Amygdala (tissue), 56 donors: Measurements from ENCODE around the gene ITGB8.
"Not testable (repeated sequence)": the region's sequence is repeated elsewhere in the genome, so short reads cannot be mapped to it uniquely, and the experiment has no call there.

Source experiments
- DNase-seq, 56 donors: peaks; one replicate each; lab custom pipeline; 2025; lab: John Stamatoyannopoulos, UW

The ITGB8 gene

DNA sequence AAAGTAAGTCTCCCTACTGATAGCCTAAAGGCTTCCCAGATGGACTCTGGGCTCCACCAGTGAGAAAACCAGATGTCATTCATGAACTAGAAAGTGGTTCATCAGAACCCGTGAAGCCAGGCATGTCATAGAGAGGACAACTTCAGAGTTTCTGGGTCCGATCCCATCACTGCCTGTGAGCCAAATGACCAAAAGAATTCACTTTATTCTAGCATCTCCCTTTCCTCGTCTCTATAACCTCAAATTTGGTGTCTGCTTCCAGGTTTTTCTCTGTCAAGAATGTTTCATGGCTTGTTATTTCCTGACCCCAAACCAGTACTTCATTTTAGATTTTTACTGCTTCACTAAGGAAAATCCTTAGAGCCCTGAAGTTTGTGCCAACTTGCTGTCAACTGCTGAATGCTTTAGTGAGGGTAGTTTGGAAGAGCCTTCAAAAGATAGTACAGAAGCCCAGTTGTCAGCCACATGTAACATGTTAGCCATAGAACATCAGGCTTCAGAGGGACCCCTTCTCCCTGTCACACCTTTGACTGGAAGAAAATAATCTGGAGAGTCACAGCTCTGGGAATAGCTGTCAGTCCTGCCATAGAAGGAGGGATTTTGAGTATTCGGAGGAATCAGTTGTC, 34.0 kb downstream of the ITGB8 start:
- no peak for DNase-seq

DNA sequence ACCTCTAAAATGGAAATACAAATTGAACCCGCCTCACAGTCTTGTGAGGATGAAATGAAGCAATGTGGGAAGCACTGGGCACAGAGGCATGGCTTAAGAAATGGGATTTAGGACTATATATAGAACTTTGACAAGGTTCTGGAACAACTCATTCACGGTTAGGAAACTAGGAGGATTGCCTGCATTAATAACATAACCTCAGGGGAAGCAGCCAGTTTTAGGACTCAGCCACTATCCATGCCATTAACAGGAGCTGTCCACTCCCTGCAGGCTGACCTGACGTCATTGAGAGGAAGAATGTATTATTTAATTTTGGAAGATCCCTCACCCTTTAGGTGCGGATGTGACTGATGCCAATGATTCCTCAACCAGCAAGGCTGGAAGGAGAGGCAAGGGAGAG, 34.8 kb downstream of the ITGB8 start:
- no peak for DNase-seq

DNA sequence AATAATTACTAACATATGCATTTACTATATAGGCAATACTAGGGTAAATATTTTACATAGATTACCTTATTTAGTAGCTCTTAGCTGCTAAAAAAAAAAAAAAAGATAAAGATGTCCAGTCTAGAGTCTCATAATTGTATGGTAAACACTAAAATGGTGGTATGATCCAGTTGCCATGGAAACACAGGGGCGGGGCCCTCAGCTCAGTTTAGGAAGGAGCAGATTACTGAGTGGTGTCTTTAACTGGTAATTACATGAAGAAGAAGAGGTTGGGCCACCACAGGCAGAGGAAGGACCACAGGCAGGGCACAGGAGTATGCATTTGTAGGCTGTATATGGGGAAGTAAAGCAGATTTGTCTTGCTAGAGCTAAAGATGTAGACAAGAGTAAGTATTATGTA, 43.7 kb downstream of the ITGB8 start:
- DNase-seq, result no peak

DNA sequence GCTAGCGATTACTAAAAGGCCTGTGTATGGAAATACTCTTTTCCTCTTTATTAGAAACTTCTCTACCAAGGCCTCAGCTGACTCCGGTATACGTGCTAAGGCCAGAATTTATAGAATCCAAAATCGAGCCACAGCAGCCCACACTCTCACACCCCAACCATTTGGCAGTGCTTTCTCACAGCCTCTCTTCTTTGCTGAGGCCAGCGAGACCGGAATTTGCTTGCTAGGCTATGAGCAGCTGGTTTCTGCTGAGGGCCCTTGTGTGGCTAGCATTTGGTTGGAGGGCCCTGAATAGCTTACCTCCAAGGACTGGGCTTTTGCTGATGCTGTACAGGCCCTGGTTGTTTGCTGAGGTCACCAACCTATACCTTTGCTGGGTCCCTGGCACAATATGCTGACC, 46.1 kb downstream of the ITGB8 start:
- peak in 1 of 56 donors; percentile 3 for DNase-seq

DNA sequence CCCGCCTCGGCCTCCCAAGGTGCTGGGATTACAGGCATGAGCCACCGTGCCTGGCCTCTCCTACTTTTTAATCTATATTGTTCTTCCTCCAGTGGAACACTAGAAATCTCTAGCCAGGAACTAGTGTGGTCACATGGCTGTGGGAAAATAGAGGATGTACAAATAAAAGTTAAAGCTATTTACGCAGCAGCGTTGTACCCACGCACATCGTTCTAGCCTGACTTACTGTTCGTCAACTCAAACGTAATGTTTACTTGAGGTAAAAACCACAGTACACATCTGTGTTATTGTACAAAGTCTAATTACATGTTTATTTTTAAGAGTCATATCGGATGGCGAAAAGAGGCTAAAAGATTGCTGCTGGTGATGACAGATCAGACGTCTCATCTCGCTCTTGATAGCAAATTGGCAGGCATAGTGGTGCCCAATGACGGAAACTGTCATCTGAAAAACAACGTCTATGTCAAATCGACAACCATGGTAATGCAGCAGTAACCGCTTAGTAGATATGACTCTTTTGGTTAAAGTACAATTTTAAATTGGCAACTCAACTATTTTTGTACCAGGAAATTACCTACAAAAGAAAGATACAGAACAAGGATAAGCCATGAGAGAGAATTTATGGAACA, 50.8 kb downstream of the ITGB8 start:
- no peak for DNase-seq

DNA sequence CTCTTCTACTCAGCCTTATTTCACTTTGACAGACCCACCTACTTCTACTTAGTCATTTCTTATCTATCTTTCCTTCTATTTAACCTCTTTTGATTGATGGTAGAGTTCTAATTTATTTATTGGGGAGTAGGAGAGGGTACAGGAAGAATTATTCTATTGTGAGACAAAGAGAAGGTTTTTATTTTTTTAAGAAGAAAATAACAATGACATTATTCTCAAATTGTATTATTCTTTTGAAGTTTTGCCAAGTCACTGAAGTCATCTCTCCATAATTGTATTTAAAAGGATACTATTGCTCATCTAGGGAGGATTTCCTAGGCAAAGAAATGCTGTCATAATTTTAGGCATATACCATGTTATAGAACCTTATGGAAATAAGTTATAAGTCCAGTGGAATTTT, 52.7 kb downstream of the ITGB8 start:
- no peak for DNase-seq

DNA sequence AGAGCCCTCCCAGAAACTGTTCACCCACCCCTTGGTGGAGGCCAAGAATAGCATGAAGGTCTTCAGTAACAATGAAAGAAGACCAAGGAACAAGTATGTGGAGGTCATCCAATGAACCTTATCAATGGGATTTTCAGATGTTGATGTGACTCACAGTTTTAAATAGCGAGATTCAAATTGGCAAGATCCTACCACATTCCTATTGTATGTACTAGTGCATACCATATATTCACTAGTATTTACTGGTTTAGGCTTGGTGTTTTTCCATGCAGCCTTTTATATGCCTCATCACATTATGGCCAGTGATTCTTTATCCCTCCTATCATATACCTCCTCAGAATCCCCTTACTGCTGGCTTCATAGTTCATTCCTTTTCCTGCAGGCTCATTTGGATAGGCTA, 54.4 kb downstream of the ITGB8 start:
- DNase-seq, result no peak

DNA sequence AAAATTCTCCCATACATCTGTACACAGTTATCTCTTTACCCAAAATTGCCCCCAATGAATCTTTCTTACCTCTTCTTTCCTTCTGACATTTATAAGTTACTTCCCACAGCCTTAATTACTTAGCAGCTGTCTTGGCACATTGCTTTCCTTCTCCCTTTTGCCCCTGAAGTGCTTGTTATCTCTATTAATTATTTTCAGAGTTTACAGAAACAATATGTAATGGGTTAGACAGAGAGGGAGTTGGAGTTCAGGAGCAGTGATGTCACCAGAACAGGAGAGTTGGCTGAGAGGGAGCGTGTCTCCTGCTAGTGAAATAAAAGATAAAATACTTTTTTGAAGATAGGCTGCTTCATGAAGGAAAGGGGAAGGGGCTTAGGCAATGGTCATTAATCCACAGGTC, 57.4 kb downstream of the ITGB8 start:
- DNase-seq, result no peak

DNA sequence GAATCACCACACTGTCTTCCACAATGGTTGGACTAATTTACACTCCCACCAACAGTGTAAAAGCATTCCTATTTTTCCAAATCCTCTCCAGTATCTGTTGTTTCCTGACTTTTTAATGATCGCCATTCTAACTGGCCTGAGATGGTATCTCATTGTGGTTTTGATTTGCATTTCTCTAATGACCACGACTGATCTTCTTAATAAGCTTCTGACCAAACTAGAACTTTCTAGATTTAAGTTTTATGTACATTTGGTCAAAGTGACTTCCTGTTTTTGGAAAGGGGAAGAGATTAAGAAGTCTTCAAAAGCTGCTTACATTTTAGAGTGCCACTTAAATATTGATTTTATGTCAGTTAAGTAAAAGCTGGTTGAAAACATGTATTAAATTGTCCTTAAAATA, 58.5 kb downstream of the ITGB8 start:
- not testable (repeated sequence) for DNase-seq

DNA sequence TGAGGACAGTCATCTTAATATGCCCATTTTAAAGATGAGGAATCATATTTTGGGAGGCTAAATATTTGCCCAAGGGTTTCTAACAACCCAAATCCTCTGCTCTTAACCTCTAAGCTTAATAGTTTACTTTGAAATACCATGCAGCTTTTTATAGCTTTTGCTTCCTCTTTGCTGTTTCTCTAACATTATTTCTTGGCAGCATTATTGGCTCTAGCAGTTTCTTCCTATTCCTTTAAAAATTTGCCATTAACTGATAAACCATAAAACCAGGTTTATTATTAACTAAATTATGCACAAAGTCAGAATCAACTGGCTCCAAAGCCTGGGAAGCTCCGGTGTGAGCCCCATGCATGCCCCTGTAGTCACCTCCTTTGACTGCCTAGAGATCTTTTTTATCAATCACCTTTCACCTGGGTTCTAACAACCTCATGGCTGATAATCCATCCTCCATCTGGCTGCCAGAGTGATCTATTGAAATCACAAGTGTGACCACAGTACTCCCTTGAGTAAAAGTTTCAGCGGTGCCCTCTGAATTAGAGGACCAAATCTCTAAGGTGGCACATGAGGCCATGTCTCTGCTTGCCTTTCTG, 62.4 kb downstream of the ITGB8 start:
- DNase-seq, result no peak

DNA sequence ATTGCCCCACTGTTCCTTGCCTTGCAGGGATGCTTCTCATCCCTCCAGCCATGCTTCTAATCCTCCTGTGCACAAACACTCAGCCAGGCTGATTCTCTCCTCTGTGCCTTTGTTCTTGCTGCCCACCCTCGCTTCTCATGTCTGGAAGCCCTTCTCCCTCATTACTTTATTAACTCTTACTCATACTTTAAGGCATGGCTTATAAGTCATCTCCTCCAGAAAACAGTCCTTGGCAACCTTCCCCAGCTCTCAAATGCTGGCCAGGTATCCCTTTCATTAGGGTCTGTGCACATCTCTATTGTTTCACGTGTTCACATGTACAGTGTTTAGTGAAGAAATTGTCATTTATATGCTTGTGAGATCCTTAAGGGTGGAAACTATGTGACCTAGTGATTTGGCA, 62.9 kb downstream of the ITGB8 start:
- no peak for DNase-seq

DNA sequence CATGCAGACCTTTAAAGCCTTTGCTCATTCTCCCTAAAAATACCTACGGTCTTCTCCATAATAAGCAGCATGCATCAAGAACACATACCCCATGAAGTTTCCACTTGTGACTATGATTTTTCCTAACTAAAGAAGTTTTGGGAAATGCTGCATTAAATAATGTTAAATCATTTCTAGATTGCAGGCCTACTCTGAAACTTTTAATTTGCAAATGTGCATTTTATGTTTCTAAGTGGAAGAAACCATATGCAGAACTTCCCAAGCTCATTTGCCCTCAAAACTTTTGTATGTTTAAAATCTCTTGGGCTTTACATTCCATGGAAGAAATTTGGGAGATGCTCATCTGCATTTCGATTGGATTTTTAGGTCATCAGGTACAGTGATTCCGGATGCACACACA, 63.6 kb downstream of the ITGB8 start:
- DNase-seq, result no peak

DNA sequence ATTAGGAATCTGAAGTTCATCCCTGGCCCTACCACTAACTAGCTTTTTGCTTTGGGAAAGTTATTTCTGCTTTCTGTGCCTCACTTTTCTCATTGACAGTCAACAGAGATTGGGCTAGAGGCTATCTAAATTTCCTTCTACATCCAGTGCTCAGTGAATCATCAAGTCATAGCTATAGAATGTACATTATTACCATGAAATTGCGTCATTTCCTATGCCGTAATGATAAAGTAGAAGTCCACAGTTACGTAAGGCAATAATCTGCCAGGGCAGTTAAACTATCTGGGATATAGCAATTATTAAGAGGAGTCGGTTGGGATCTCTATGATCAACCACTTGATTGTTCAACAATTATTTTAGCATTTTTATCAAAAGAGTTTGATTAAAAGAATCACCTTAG, 64.4 kb downstream of the ITGB8 start:
- DNase-seq, result no peak

DNA sequence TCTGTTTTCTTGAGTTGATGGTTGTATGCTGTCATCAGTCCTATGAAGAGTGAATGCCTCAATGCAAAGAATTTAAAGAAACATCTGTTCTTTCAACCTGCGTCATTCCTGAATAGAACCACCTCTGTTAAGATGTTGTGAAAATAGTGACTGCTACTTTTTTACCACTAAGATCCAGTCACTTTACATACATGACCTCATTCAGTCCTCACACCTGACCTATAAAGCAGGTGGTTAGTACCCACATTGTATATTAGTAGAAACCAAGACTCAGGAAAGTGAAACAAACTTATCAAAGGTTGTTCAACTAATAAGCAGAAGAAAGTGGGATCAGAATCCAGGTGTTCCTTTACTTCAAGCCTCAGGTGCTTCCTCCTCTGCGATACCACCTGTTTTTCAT, 64.8 kb downstream of the ITGB8 start:
- DNase-seq, result no peak

DNA sequence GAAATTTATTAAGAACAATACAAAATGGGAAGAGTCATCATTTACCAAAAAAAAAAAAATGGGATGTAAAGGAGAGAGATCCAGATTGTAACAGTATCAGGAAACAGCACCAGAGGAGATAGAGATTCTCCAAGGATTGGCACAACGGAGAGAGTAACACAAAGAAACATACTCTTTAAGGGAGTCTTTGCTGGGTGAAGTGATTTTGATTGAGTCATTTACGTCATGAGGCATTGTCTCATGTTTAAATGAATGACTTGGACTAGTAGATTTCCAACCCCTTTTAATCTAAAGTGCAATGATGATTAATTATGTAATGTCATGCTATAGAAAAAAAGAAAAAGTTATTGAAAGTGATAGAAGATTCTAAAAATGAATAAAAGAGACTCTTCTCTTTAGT, 68.8 kb downstream of the ITGB8 start:
- no peak for DNase-seq

DNA sequence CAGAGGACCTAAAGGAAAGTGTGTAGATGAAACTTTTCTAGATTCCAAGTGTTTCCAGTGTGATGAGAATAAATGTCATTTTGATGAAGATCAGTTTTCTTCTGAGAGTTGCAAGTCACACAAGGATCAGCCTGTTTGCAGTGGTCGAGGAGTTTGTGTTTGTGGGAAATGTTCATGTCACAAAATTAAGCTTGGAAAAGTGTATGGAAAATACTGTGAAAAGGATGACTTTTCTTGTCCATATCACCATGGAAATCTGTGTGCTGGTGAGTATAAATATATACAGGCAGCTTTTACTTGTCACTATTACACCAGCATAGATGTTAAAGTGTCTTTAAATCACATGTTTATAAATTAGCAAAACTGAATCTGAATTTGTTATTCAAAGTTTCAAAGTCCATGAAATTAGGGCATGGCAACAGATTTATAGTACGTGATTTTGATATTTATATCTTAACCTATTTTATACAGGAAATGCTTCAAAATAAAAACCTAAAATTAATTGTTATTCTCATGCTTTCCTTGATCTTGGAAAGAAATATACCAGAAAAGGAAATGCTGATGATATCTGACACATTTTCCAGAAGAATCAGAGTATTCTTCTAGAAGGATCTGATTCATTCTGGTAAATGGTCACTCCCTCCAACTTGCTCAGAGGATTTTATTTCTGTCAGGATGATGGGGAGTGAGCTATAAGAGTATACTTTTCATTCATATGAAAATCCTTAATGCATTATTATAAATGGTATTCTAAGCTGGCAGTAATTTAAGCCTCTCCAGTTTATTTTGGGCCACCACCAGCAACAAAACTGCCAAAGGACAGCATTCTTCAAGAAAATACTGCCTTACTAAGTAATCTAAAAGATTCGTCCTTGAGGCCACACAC, 71.4 kb downstream of the ITGB8 start:
- DNase-seq, result no peak

DNA sequence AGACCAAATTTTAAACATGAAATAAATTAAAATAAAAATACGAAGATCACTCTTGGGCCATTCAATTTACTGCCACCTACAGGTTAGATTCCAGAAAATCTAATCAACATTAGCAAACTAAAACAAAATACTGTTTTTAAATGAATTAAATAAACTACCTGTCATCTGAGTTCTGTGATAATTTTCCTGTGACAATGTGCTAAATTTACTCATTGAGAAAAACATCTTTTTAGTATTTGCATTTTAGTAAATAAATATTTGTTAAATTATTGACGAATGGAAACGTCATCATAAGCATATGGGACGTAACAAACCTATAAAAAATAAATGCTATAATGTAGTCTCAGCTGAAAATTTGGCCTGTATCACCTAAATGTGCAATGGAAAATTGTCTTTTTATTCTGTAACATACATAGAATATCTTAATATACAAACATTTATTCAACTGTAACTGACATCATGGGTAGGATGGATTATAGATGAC, 72.1 kb downstream of the ITGB8 start:
- no peak for DNase-seq

DNA sequence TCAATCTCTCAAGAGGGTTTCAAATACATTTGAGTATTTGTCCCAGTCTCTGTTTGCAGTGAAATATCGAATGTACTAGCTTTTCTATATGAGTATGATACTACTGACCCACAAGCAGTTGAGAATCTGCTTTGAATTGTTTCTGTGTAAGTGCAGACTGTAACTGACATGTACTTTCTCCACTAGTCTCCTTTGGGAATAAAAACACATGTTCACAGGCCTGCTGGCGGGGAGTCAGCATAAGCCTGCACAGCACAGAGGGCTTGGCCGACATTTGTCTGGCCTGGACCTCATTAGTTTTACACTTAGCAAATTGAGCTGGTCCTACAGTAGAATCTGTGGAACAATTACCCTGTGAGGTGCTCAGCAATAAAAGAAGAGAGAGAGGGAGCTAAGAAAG, 72.6 kb downstream of the ITGB8 start:
- DNase-seq, result no peak

DNA sequence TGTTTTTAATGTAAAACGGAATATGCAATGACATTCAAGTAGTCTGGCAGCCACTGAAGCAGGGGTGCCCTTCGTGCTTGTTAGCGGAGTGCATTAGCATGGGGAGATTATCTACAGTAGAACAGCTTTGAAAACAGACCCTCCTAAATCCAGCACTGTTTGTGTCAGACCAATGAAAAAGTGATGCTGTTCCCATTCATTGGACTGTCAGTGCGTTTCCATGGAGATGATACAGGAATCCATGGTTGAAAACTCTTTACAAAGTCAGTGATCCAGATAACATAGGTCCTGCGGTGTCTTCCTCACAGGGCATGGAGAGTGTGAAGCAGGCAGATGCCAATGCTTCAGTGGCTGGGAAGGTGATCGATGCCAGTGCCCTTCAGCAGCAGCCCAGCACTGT, 73.6 kb downstream of the ITGB8 start:
- no peak for DNase-seq

DNA sequence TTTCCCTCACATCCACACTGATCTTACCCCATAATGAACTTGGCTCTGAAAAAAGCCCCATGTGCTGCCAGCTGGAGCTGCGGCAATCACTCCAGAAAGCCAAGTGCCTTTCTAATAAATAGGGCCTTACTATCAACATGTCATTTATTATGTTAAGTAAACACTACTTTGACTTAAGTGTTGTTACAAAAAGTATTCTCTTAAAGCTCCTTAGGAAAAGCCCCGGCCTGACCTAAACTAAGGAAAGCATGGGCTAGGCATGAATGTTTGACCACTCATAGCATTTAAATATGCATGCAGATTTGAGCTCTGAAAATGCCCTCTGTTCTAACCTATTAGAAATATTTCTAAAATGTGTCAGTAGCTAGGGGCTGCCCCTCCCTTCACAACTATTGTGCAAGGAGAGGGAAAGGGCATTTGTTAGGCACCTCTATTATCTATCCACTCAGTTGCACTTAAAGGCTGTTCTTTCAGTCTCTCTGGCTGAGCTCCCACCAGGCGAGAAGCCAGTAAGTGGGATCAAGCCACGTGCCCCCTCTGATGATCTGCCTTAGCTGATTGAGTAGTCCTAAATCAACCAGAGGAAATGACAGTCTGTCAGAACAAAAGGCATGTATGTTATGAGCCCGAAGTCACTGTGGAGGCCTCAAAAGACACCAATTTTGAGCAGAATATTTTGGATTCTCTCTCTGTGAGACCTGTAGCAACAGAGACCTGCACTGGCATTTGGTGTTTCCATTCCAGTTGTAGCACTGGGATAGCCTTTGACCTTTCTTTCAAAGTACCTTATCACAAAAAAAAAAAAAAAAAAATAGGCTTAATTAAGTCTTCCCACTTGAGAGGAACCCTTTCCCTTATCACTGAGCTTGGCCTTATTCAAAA, 77.1 kb downstream of the ITGB8 start:
- DNase-seq, result peak in 3 of 56 donors; percentile 20 to 54 (median 51)
